Measurements from ENCODE around the gene SRSF11. TPM values are rescaled to one million over a fixed set of nuclear protein-coding genes. Genes with fewer than 3 reads are reported as not detected.

SRSF11 gene
- total RNA-seq, 1 donor from 2014 or later, result 192 TPM

DNA sequence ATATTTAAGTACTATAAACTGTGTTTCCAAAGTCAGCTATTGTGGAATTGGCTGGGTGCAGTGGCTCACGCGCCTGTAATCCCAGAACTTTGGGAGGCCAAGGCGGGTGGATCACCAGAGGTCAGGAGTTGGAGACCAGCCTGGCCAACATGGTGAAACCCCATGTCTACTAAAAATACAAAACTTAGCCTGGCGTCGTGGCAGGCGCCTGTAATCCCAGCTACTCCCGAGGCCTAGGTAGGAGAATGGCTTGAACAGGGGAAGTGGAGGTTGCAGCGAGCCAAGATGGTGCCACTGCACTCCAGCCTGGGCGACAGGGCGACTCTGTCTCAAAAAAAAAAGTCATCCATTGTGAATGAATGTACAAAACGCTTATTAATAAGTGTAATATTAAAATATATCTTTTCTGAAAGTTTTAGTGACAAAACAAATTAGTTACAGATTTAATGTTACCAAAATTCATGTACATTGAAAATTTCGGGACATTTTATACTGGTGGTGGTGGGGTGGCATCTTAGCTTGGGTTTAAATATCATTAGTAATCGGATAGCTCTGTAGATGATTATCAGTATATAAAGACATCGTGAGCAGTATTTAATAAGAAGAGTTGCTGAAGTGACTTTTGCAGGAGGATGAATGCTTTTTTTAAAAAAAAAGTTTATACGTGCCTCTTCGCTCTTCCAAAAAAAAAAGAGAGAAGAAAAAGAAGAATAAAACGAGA lies 503 bp upstream of the SRSF11 start:
- no peak for DNase-seq

DNA sequence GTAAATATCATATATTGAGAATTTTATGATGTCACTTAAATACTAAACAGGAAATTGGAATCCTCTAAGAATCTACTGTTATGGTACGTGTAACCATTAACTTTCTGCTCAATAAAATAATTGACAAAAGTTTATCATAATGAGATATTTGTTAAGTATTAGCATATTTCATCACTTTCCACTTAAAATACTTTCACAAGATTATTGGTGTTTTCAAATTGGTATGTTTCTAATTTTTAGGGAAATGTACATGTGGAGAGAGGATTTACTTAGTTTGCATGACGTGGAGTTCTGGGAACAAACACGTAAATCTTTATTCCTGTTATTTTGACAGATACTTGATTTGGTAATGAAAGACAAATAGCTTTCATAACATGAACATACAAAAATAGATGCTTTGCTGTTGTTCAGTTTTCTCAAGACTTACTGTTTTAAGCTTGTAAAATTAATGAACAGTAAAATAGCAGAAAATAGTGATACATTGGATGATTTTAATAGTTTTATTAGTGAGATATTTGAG lies 1.6 kb downstream of the SRSF11 start:
- DNase-seq, result no peak

DNA sequence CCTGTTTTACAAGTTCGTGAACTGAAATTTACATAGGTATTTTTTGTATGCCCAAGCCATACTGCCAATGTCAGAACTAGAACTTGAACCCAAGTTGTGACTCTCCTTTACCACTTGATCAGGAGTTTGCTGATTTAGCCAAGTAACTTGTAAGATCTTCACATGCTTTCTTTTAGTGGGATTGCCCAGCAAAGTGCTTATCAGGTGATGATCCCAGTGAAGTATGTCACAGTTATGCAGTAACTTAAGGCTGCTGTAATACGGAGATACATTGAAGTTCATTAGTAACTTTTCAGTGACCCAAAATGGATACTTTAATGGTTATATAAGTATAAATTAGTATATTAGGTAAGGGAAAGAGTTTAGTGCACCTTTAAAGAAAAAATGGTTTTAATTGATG lies 3.8 kb downstream of the SRSF11 start:
- no peak for DNase-seq

DNA sequence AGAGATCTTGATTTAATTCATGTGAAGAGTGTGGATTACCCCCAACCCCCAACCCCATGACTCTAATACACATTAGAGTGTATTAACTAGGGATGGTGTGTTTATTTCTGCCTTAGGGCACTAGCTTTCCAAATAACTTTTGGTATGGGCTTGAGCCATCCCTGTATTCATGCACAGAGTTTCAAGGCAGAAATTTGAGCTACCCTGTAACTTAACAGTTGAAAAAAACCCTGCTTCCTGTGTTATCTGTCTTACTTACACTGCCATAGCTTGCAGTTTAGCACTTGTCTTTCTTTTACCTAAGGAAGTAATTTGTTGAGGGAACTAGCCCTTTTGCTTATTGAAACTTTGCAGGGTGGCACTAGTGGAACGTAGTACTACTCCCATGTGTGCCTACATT lies 6.3 kb downstream of the SRSF11 start:
- DNase-seq, result no peak

DNA sequence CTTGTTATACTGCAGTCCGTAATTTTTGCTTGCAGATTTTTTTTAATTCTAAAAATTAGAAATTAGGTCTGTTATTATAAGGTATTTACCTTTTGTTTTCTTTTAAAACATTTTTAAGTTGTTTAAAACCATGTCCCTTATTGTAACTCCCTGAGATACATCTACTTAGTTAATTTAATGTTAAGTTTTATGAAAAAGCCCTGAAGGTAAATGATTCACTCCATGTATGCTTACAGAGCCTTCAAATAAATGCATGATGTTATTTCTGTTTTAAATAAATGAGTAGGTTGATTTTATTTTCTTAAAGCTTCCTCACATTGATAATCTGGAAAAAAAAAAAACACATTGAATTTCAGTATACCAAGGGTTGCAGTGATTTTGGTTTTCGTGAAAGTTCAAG lies 7.5 kb downstream of the SRSF11 start:
- DNase-seq, result no peak

DNA sequence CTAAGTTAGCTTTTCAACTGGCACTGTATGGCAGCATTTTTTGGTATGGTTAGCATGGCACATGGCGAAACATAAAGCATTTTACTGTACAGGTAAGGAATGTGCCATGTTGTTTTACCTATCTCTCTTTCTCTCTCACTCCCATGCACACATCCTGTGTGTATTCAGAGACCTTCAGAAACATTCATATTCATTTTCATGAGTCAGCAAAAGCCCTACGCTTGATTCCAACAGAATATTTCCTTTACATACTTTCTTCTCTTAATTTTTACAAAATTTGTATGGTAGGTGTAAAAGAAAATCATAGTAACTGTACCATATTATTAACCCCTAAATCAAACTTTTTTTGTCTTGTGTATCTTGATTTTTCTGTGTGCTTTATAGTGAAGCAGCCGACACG lies 10.3 kb downstream of the SRSF11 start:
- no peak for DNase-seq

DNA sequence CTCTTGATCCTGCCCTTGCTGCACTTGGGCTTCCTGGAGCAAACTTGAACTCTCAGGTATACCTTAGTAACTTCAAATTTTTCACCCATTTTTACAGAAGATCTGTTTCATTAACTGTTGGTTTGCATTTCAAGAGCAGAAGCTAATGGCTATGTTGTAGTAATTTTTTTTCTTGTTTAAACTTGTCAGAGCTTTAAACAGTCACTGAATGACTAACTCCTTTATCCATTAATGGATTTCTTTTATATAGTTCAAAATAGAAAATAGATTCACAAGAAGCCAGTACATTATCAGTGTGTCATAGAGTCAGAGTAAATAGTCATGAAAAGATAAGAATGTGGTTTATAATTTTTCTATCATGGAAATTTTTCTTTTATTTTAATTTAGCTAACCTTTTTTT lies 13.6 kb downstream of the SRSF11 start:
- no peak for DNase-seq

DNA sequence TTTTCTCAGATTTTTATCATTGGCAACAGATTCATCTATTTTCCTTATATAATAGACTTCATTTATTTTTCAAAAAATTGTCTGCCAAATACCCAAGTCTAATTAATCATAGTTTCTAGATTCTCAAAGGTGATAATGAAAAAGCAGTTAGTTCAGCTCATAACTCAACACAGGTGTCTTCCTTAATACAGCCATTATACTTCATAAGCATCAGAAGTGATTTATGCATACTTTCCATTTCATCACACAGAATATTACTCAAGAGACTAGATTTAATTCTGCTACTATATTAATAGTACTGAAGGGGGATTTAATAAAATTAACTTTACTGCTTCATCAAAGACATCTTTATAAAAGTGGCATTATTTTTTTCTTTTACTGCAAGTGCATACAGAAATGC lies 18.8 kb downstream of the SRSF11 start:
- DNase-seq, result no peak

DNA sequence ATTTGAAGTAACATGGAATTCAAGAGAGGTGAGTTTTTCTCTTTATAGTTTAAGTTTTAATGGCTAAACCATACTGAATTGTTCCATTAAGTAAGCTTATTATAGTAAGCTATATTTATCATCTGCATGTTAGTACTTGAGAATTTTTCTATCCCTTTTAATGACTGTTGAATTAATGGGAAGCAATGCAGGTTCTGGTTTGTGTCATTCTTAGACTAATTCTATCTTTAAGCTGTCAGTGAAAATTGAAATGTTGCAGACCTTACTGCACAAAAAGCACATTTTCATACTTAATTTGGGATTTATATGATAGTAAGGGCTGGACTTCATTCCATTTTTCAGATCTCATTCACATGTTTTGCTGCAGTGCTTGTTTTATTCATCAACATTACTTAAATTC lies 25.9 kb downstream of the SRSF11 start:
- no peak for DNase-seq

DNA sequence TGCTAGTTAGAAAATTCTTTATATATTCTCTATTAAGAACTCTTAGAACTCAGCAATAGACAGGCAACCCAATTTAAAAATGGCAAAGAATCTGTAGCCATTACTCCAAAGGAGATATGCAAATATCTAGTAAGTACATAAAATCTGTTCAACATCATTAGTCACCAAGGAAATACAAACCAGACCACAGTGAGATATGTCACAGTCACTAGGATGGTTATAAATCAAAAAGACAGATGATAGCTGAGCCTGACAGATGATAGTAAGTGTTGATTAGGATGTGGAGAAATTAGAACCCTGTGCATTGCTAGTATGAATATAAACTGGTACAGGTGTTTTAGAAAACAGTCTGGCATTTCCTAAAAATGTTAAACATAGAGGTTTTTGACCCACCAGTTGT lies 26.6 kb downstream of the SRSF11 start:
- no peak for DNase-seq

DNA sequence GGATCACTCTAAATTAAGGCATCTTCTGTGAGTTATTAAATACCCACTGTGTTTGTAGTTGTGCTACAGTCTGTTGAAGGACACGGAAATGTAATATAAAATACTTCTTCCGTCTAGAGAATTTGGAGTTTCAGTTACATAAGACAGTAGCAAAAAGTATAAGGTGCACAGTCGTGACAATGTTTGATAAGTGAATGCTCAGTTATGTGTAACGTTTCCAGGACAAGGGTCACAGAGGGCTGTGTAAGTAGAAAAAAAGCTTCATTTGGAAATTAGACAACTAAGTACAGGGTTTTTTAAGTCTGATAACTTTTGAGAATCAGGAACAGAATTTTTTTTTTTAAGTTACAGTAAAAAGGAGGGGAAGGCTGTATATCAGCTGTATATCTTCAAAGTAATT lies 27.5 kb downstream of the SRSF11 start:
- DNase-seq, result no peak

DNA sequence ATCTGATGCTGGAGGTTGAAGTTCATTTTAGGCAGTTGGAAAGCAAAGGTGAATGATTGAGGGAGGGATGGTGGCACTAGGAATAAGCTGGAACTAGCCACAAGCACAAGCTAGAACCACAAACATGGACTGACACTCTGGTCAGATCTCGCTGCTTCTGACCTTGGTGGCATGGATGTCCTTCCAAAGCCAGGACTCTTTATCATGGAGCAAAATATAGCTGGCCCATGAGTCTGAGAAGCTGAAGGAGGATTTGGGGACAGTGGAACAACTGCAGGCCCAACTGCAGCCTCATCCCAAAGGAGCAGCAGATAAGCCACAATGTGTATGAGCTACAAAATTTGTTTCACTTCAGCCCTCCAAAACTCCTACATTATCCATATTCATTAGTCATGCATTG lies 35.5 kb downstream of the SRSF11 start:
- DNase-seq, result no peak

DNA sequence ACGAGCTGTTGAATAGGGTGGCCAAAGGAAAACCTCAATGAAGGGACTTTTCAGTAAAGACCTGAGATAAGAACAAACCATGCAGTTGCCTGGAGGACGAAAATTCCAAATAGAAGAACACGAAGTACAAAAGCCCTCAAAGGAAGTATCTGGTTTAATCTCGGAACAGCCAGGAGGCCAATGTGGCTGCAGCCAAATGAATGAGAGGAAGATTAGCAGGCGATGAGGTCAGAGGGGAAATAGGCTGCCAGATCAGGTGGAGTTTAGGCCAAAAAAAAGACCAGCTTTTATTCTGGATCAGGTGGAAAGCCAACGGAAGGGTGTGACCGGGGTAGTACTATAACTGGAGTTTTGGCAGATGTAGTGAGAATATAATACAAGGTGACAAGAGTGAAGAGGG lies 43.7 kb downstream of the SRSF11 start:
- no peak for DNase-seq

DNA sequence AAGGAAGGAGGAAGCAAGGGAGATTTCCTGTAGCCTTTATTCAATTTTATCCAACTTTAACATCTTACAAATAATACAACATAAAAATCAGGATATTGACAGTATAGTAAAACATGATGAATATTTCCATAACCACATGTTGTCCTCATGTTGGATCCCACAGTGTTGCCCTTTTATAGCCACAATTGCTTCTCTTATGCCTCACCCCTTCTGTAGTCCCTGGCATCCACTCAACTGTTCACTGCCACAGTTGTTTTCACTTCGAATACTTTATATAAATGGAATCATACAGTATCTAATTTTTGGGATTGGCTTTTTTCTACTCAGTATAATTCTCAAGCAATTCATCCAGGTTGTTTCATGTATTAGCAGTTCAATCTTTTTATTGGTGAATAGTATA lies 44.8 kb downstream of the SRSF11 start:
- DNase-seq, result no peak

DNA sequence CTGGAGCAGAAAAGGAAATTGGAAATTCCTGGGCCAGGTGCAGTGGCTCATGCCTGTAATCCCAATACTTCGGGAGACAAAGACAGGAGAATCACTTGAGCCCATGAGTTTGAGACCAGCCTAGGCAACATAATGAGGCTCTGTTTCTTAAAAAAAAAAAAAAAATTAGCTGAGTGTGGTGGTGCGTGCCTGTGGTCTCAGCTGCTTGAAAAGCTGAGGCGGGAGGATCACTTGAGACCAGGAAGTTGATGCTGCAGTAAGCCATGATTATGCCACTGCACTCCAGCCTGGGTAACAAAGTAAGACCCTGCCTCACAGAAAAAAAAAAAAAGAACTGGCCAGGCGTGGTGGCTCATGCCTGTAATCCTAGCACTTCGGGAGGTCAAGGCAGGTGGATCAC lies 56.7 kb downstream of the SRSF11 start:
- DNase-seq, result no peak

DNA sequence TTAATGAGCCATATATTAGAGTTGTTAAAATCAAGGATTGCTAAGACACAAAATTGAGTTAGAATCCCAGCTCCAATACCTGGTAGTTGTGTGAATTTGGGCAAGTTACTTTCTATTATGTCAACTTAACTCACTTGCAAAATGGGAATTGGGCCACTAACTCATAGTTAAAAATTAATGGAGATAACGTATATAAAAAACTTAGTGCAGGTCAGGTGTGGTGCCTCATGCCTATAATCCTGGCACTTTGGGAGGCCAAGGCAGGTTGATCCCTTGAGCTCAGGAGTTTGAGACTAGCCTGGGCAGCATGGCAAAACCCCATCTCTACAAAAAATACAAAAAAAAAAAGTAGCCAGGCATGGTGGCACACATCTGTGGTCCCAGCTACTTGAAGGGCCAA lies 57.5 kb downstream of the SRSF11 start:
- DNase-seq, result no peak

DNA sequence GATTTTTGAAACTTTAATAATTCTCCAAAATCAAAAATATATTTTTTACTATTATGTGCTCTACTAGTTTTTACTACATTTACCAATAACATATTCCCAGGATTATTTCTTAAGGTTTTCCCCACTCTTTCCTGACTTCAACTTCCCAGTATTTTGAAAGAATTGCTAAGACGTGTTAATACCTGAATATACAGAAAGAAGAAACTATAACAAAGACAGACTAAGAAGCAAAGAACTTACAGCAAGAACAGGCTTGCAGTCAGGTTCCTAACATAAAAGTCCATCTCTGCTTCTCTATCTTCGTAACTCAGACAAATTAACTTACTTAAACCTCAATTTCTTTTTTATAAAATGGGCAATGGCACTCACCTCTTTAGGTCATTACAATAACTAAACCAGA lies 63.2 kb downstream of the SRSF11 start:
- DNase-seq, result no peak

DNA sequence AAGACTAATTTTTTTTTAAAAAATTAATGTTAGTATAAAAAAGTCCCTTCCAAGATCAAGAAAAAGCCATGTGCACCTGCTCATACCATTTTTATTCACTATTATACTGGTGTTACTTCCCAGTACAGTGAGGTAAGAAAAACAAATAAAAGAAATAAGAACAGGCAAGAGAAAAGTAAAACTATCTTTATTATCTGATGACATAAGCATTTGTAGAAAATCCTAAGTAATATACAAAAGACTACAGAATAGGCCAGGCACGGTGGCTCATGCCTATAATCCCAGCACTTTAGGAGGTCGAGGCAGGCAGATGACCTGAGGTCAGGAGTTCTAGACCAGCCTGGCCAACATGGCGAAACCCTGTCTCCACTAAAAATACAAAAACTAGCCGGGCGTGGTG lies 65.3 kb downstream of the SRSF11 start:
- DNase-seq, result no peak

DNA sequence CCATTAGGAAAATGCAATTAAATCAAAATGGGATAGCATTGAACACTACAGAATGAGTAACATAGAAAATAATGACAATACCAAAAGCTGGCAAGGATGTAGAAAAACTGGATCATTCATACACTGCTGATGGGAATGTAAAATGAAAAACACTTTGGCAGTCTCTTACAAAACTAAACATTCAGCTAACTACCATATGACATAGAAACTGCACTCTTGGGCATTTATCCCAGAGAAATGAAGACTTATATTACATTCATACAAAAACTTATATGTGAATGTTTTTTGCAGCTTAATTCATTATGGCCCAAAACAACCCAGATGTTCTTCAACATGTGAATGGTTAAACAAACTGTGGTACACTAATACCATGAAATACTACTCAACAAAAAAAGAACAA lies 67.0 kb downstream of the SRSF11 start:
- DNase-seq, result no peak

DNA sequence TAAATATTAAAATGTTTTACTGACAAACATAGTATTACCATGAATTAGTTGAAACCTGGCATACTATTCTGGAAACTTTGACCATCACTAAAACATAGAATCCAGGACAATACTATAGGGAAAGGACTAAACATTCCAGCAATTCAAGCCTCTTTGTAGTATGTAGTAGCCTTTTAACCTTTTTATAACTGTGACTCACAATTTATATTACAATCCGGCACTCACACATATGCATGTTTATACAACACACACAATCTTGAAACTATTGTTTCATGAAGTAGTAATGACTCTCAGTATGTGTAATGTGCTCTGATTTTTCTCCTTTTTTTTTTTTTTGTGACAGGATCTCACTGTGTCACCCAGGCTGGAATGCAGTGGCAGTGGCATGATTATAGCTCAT lies 69.0 kb downstream of the SRSF11 start:
- no peak for DNase-seq

DNA sequence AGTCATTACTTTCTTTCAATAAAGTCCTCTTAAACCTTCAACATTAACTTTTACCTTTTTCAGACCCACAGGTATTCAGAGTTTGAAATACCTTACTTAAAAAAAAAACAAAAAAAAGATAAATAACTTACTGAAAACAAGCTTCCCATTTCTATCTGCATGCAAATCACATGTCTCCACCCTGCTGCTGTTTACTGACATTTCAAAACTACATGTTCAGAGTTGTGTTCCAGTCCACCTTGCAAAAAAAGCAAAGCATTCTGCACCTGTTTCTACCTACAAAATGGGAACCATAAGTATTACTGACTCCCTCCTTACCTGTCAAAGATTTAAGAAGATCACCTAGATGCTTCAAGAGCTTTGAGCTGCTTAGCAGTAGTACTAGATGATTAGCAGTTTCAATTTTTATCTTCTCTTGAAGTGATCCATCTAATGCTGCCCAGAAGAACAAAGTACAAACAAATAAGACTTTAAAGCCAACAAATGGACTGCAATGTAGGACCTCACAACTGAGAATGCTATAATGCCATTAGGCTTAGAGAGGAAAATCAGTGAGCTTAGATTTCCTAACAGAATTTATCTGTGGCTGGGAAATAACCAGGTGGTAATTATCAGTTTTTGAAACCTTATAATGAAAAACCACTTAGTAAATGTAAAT lies 72.1 kb downstream of the SRSF11 start:
- no peak for DNase-seq

DNA sequence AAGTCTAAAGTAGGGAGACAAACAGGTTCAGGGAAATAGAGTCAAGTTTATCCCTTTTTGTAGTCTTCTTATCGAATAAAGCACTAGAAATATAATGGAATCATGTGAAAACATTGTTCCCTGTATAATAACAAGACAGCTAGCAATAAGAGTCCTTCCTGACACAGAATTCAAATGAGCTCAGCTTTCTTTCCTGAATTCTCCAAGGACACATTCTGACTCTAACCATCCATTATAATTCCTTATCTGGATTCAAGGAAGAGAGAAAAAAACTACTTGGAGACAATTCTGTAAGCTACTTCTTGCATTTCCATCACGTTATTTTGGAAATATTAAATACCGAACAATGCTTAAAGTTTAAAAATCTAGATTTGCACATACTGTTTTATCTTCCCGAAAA lies 74.6 kb downstream of the SRSF11 start:
- no peak for DNase-seq

DNA sequence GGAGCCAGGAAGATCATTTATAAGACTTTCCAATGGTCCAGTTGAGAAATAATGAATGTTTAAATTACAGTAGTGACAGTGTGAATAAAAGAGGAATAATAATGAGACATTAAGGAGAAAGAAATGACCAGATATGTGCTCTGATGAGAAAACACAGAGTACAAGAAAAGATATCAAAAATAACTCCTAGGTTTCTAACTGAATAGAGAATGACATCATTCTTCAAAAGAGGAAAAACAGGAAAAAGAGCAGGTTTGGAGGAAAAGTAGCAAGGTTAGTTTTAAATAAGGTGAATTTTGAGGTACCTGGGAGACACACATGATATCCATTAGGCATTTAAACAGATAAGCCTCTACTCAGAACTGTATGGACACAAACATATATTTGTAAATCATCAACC lies 78.3 kb downstream of the SRSF11 start:
- DNase-seq, result no peak

Measured in skin of body (tissue), 2 donors.